GM19099 (cell line): ENCODE measurements around the gene ARFGEF3.

ENCODE experiments used
- POLR2A ChIP-seq: IDR thresholded peaks from 3 replicates; pipeline ENCODE4 v1.6.1; 2011; ENCODE audit warnings: low read depth; ENCODE audit not compliant: insufficient read length; ENCODE audit errors: extremely low read depth

ARFGEF3 gene

DNA sequence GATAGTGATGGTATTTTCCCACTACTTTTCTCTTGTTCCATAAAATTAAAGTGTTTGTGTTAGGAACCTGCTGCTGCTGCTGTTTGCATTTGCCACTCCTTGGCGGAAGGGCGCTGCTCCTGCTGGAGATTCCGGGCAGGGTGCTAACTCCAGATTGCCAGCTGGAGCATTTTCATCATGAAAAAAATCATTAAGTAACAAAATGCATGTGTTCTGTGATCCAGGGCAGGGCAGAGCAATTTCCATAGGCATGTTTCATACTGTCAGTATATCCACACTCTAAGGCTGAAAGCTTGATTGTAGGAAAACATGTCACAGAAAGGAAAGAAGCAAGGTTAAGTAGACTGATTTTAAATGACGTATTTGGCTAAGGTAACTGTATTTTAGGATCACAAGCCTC lies 32.5 kb downstream of the ARFGEF3 start:
- TF ChIP-seq POLR2A, result no peak

GRCh38 chr6:138196122-138196738 lies 34.5 kb downstream of the ARFGEF3 start:
- no peak for TF ChIP-seq POLR2A

GRCh38 chr6:138197570-138197969 lies 35.8 kb downstream of the ARFGEF3 start:
- TF ChIP-seq POLR2A, result no peak

GRCh38 chr6:138198430-138199091 lies 36.8 kb downstream of the ARFGEF3 start:
- TF ChIP-seq POLR2A, result no peak

GRCh38 chr6:138201836-138202235 lies 40.1 kb downstream of the ARFGEF3 start:
- TF ChIP-seq POLR2A, result no peak

DNA sequence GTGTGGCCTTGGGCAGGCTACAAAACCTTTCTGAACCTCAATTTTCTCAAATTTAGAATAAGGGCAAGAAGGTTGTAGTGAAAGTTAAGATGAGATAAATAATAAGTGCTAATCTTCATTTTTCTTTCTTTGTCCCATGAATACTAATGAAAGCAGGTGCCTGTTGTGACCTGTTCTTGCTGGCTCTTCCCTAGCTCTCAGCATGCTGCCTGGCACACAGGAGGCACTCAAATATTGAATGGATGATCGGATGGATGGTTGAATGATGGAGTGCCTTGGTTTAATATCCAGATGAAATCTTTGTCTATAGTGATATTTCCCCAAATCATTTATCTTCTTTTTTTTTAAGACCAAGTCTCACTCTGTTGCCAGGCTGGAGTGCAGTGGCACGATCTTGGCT lies 41.6 kb downstream of the ARFGEF3 start:
- TF ChIP-seq POLR2A, result no peak

DNA sequence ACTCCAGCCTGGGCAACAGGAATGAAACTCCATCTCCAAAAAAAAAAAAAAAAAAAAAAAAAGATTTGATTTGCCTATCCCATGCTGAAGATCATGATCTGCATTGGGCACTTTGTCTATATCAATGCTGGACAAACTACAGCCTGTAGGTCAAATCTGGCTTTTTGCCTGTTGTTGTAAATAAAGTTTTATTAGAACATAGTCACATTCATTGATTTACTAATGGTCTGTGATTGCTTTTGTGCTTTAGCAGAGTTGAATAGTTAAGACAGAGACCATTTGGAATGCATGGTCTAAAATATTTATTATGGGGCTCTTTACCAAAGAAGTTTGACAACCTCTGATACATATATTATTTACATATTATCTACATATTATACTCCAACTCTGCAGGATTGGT lies 42.6 kb downstream of the ARFGEF3 start:
- TF ChIP-seq POLR2A, result no peak

DNA sequence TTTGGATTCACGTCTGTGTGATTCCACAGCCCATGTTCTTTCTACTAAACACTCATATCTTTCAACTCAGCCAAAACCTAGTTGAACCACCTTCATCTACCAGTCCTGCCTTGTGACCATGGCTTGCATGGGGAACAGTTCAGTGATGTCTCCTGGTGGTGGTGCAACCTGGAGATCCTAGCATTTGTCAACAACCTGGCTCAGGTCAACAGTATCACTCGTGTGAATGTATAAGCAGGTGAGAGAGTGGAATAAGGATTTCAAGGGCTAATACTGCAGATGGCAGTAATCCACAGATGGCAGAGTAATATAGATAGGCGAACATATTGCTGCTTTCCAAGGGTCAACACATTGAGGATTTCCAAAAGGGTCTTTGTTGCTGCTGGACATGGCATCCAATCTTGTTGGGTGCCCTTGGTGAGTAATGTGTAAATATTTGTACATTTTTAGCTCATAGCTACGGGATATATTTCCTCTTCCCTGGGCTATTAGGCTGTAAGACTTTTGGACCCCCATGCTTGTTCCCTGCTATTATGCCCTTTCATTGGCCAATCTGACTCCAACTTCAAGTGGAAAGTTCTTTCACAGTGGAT lies 43.1 kb downstream of the ARFGEF3 start:
- no peak for TF ChIP-seq POLR2A

DNA sequence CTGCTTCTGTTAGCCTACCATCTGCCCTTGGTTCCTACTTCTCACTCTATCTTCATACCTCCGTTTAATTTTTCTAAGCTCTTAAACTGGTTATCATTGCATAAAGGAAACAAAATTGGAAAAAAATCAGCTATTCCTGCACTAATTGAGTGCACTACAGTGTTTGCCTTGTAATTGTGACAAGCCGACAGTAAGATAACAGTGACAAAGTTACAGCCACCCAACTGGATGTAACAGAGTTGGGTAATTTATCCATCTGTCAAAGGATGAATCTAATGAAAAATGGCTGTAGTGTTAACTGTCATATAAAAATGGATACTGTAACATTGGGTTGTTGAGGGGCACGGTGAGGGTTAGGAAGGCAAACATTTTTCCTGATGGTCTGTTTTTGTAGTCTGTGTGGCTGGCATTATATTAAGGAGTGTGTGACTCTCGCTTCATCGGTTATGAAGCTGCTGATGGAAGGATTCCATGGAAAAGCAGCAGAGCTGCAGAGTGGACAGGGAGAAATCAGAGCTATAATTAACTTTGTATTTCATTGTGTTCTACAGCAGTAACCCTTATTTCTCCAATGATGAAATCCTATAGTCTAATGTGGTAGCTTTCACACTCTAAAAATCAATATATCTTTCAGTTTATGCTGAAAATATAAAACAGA lies 43.8 kb downstream of the ARFGEF3 start:
- no peak for TF ChIP-seq POLR2A

DNA sequence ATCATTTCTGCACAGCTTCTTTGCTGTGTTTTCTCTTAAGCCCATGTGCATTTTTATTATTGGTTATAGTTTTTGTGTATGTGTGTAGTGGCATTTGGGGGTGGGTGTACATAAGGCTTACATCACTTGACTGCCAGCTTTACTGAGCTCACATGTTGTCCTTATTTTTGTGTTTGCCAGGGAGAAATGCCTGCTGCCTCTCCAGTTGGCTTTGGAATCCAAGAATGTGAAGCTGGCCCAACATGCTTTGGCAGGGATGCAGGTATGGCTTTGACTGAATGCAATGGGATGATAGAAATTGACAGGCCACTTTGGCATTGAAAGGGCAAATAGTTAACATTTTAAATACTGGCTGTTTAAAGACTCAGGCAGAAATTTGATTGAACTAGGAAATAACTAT lies 45.1 kb downstream of the ARFGEF3 start:
- TF ChIP-seq POLR2A, result no peak

- TF ChIP-seq POLR2A, result no peak
These were observed 49.4 kb downstream of the ARFGEF3 start for GRCh38 chr6:138211048-138211581.

DNA sequence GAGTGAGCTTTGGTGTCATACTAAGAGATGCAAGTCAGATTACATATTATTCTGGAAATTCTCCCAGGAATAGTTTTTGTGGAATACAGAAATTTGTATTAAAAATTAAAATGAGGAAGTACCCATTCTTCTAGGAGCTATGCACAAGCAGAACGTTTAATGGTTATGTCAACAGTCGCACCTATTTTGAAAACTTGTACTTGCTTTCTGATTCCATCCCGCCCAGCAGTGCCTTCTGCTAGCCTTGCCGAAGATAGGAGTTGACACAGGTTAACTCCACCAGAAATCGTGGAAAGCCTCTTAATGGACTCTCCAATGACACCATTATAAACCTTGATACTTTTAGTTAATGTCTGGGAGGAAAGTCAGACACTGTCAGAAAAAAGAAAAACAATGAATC lies 49.9 kb downstream of the ARFGEF3 start:
- no peak for TF ChIP-seq POLR2A

- no peak for TF ChIP-seq POLR2A
These were observed 53.5 kb downstream of the ARFGEF3 start for GRCh38 chr6:138215093-138215782.

DNA sequence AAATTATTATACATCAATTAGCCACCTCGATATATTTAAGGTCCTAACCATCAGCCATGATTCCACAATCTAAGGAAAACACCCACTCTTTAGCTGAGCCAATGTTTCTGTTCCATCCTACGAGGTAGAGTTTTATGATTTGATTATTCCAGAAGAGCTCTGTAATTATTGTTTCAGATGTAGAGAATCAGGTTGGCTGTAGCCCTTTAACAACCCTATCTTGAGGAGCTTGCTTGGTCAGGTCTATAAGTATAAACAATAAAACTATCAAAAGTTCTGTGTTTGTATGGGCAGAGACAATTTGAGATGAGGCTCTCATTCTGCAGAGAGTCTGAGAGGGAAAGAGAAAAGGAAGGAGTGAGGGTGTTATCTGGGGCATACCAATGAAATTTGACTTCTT lies 56.7 kb downstream of the ARFGEF3 start, which contains the start of gene PBOV1:
PBOV1 (minus strand) TSS at position 43 of the 400 bp plus-strand sequence. CDS start 96 bp downstream, outside the sequence.
- no peak for TF ChIP-seq POLR2A

- no peak for TF ChIP-seq POLR2A
These were observed 57.7 kb downstream of the ARFGEF3 start for GRCh38 chr6:138219398-138219797.
